ENCODE measurements around the gene IRF7.
"Not testable (repeated sequence)": the region's sequence is repeated elsewhere in the genome, so short reads cannot be mapped to it uniquely, and the experiment has no call there.

Gene IRF7

DNA sequence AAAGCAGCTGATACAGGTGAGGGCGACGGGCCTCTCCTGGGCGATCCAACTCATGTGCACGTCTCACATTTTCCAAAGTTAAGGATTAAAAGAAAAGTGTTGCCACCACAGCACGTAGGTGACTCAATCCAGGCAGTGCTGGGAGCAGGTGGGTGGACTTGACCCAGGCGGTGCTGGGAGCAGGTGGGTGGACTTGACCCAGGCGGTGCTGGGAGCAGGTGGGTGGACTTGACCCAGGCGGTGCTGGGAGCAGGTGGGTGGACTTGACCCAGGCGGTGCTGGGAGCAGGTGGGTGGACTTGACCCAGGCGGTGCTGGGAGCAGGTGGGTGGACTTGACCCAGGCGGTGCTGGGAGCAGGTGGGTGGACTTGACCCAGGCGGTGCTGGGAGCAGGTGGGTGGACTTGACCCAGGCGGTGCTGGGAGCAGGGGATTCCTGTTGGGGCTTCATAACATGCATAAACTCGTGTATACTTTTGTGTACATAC lies 32.0 kb upstream of the IRF7 start:
- H3K36me3 Mint-ChIP-seq (ENCODE audit: low read depth): peaks cover 18% of the 10 kb centered on the region
- H3K27me3 Mint-ChIP-seq; H3K4me3 Mint-ChIP-seq; H3K9me3 Mint-ChIP-seq; H3K4me1 Mint-ChIP-seq (ENCODE audit: low read depth); H3K27ac Mint-ChIP-seq: not testable (repeated sequence)

- Mint-ChIP-seq H3K9me3 (no peaks in the 10 kb centered on the region), H3K27ac (no peak overlapping the region), H3K4me1 (ENCODE audit: low read depth) (peaks cover 3% of the 10 kb centered on the region), H3K4me3 (no peak overlapping the region), H3K27me3 (no peaks in the 10 kb centered on the region), H3K36me3 (ENCODE audit: low read depth) (peaks cover 9% of the 10 kb centered on the region)
Observed at GRCh38 chr11:646214-646613, 30.5 kb upstream of the IRF7 start.

DNA sequence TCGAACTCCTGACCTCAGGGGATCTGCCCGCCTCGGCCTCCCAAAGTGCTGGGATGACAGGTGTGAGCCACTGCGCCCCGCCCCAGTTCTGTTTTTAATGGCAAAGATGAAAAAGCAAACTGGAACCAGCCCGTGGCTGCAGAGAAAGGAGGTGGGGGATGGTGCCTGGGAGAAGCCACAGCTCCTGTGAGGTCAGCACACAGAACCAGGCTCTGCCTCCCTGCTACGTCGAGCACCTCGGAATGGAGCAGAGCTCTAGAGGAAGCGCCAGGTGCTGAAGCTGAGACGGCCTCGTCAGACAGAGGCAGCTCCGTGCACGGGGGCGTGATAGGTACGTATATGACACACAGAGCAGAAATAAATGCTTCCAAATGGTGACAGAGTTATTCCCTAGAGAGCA lies 29.8 kb upstream of the IRF7 start:
- Mint-ChIP-seq H3K4me3 (no peak overlapping the region), H3K4me1 (ENCODE audit: low read depth) (peaks cover 3% of the 10 kb centered on the region), H3K9me3 (no peaks in the 10 kb centered on the region), H3K27ac (no peak overlapping the region), H3K27me3 (no peaks in the 10 kb centered on the region), H3K36me3 (ENCODE audit: low read depth) (peaks cover 8% of the 10 kb centered on the region)

GRCh38 chr11:643849-644738 lies 28.3 kb upstream of the IRF7 start:
- H3K27ac Mint-ChIP-seq: no peak overlapping the region
- no peaks in the 10 kb centered on the region for H3K9me3 Mint-ChIP-seq
- H3K27me3 Mint-ChIP-seq: peaks cover under 1% of the 10 kb centered on the region
- H3K36me3 Mint-ChIP-seq (ENCODE audit: low read depth): peaks cover 8% of the 10 kb centered on the region
- no peak overlapping the region for H3K4me3 Mint-ChIP-seq
- peaks cover 7% of the 10 kb centered on the region for H3K4me1 Mint-ChIP-seq (ENCODE audit: low read depth)

- no peaks in the 10 kb centered on the region for H3K9me3 Mint-ChIP-seq
- H3K4me1 Mint-ChIP-seq (ENCODE audit: low read depth): peaks cover 12% of the 10 kb centered on the region
- H3K27me3 Mint-ChIP-seq: peaks cover 7% of the 10 kb centered on the region
Observed at GRCh38 chr11:643366-643765, 27.6 kb upstream of the IRF7 start.

DNA sequence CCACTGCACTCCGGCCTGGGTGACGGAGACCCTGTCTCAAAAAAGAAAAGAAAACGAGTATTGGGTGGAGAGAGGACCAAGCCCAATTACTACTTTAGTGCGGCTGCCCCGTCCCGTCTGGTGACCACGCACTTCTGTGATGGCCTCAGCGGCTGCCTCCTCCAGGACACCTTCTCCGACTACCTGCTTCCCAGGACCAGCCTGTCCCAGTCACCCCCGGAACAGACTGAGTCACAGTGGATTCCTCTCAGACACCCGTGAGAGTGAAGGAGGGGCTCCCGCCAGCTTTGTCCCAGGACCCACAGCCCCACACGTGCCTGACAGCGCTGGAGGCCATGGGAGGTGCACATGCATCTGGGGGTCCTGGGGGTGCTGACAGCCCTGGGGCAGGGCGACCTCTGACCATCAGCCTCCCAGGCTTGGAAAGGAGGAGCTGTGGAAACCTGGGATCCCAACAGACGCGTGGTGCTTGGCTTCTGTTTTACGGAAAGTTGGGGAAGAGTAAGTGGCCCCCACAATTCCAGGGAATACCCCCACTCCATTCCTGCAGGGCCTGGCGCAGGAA lies 26.1 kb upstream of the IRF7 start:
- Mint-ChIP-seq H3K4me1 (ENCODE audit: low read depth) (peaks cover 20% of the 10 kb centered on the region), H3K27ac (no peak overlapping the region), H3K9me3 (no peaks in the 10 kb centered on the region), H3K36me3 (ENCODE audit: low read depth) (peaks cover 4% of the 10 kb centered on the region), H3K27me3 (peaks cover 18% of the 10 kb centered on the region), H3K4me3 (no peak overlapping the region)

More at GRCh38 chr11:643366-643765, 27.6 kb upstream of the IRF7 start:
- Mint-ChIP-seq H3K27ac (no peak overlapping the region), H3K36me3 (ENCODE audit: low read depth) (peaks cover 8% of the 10 kb centered on the region), H3K4me3 (no peak overlapping the region)

- H3K27me3 Mint-ChIP-seq: peaks cover 26% of the 10 kb centered on the region
- H3K4me3 Mint-ChIP-seq: no peak overlapping the region
- peak overlapping the region; percentile 16 for H3K27ac Mint-ChIP-seq
- H3K4me1 Mint-ChIP-seq (ENCODE audit: low read depth): peaks cover 21% of the 10 kb centered on the region
- H3K36me3 Mint-ChIP-seq (ENCODE audit: low read depth): peaks cover 4% of the 10 kb centered on the region
- H3K9me3 Mint-ChIP-seq: no peaks in the 10 kb centered on the region
Observed at GRCh38 chr11:640021-640706, 24.4 kb upstream of the IRF7 start.

DNA sequence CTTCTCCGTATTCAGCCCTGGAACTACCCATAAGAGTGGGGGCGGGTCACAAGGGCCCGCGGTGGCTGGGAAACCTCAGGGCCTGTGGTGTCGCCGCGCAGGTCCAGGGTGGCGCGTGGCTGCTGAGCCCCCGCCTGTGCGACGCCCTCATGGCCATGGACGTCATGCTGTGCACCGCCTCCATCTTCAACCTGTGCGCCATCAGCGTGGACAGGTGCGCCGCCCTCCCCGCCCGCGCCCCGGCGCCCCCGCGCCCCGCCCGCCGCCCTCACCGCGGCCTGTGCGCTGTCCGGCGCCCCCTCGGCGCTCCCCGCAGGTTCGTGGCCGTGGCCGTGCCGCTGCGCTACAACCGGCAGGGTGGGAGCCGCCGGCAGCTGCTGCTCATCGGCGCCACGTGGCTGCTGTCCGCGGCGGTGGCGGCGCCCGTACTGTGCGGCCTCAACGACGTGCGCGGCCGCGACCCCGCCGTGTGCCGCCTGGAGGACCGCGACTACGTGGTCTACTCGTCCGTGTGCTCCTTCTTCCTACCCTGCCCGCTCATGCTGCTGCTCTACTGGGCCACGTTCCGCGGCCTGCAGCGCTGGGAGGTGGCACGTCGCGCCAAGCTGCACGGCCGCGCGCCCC lies 23.7 kb upstream of the IRF7 start:
- H3K27ac Mint-ChIP-seq: no peak overlapping the region
- H3K4me3 Mint-ChIP-seq: no peak overlapping the region
- no peaks in the 10 kb centered on the region for H3K9me3 Mint-ChIP-seq
- H3K27me3 Mint-ChIP-seq: peaks cover 26% of the 10 kb centered on the region
- peaks cover 4% of the 10 kb centered on the region for H3K36me3 Mint-ChIP-seq (ENCODE audit: low read depth)
- H3K4me1 Mint-ChIP-seq (ENCODE audit: low read depth): peaks cover 21% of the 10 kb centered on the region

GRCh38 chr11:638631-639331 lies 23.0 kb upstream of the IRF7 start:
- Mint-ChIP-seq H3K27me3 (peaks cover 26% of the 10 kb centered on the region), H3K36me3 (ENCODE audit: low read depth) (peaks cover 4% of the 10 kb centered on the region), H3K27ac (no peak overlapping the region), H3K9me3 (no peaks in the 10 kb centered on the region), H3K4me3 (peak overlapping the region; percentile 23), H3K4me1 (ENCODE audit: low read depth) (peaks cover 21% of the 10 kb centered on the region)

DNA sequence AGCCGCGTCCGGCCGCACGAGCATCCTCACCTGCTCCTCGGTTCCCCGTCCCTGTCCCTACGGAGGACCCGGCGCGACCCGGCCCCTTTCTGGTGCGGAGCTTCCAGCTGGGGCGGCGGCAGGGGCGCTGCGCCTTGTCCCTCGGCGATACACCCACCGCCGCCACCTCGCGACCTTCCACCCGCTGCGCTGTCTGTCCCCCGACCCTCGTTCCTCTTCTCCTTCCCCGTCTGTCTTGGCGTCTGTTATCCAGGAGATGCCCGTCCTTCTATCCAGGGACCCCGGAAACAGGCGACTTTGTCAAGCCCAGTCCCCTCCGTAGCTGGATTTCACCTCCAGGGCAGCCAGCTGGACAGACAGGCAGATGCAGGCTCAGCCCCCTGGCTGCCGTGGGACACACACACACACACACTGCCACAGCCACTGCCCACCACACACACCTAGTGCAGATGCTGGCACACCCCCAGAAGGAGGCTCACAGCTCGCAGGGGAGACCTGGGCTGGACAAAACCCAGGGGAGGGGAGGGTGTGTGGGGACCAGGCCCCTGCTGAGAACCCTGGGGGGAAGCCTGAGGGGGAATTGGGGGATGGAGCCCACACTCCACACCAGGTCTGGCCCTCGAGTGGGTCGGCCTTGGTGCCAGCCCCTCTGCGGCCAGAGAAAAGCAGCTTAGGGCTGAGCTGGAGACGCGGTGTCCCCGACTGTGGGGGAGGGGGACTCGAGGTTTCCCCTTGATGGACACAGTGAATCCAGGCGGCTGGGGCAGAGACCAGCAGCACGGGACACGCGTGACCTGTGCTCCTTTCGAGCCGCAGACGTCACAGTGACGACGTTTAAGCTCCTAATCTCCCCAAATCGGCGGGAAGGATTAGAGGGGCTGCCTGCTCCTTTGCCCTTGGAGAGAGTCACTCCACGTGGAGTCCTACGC lies 22.1 kb upstream of the IRF7 start:
- Mint-ChIP-seq H3K27ac (no peak overlapping the region), H3K4me3 (peak overlapping the region; percentile 17), H3K4me1 (ENCODE audit: low read depth) (peaks cover 21% of the 10 kb centered on the region), H3K36me3 (ENCODE audit: low read depth) (peaks cover 4% of the 10 kb centered on the region), H3K27me3 (peaks cover 26% of the 10 kb centered on the region), H3K9me3 (no peaks in the 10 kb centered on the region)

DNA sequence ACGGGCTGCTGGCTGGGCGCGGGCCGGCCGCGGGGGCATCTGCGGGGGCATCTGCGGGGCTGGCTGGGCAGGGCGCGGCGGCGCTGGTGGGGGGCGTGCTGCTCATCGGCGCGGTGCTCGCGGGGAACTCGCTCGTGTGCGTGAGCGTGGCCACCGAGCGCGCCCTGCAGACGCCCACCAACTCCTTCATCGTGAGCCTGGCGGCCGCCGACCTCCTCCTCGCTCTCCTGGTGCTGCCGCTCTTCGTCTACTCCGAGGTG lies 21.5 kb upstream of the IRF7 start:
- Mint-ChIP-seq H3K27ac (no peak overlapping the region), H3K9me3 (no peaks in the 10 kb centered on the region), H3K4me3 (peak overlapping the region; percentile 17), H3K27me3 (peaks cover 26% of the 10 kb centered on the region), H3K36me3 (ENCODE audit: low read depth) (peaks cover 4% of the 10 kb centered on the region), H3K4me1 (ENCODE audit: low read depth) (peaks cover 21% of the 10 kb centered on the region)

DNA sequence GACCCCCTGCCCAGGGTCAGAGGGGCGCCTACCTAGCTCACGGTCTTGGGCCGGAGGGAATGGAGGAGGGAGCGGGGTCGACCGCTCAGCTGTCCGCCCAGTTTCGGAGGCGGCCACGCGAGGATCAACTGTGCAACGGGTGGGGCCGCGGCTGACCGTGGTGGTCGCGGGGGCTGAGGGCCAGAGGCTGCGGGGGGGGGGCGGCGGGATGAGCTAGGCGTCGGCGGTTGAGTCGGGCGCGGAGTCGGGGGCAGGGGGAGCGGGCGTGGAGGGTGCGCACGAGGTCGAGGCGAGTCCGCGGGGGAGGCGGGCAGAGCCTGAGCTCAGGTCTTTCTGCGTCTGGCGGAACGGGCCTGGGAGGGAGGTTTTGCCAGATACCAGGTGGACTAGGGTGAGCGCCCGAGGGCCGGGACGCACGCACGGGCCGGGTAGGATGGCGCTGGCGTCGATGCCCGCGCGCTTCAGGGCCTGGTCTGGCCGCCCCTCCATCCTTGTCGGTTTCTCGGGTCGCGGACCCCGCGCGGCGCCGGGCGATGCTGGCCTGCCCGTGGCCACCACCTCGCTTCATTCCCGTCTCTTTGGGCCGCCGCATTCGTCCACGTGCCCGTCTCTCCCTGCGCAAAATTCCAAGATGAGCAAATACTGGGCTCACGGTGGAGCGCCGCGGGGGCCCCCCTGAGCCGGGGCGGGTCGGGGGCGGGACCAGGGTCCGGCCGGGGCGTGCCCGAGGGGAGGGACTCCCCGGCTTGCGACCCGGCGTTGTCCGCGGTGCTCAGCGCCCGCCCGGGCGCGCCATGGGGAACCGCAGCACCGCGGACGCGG lies 21.0 kb upstream of the IRF7 start, which contains the start of gene DRD4:
TSS of gene DRD4 (plus strand) at position 759 of the 822 bp plus-strand sequence. CDS start at position 795, 36 bp downstream.
- Mint-ChIP-seq H3K27ac (no peak within 1 kb of the TSS), H3K36me3 (ENCODE audit: low read depth) (peaks cover 1% of the 10 kb centered on the region), H3K27me3 (peaks cover 26% of the 10 kb centered on the region), H3K4me1 (ENCODE audit: low read depth) (peaks cover 21% of the 10 kb centered on the region), H3K9me3 (no peaks in the 10 kb centered on the region), H3K4me3 (peak within 1 kb of the TSS; percentile 17)

GRCh38 chr11:635945-636510 lies 20.3 kb upstream of the IRF7 start:
- H3K4me1 Mint-ChIP-seq (ENCODE audit: low read depth): peaks cover 21% of the 10 kb centered on the region
- H3K4me3 Mint-ChIP-seq: no peak overlapping the region
- H3K36me3 Mint-ChIP-seq (ENCODE audit: low read depth): no peaks in the 10 kb centered on the region
- H3K27me3 Mint-ChIP-seq: peaks cover 26% of the 10 kb centered on the region
- H3K27ac Mint-ChIP-seq: no peak overlapping the region
- no peaks in the 10 kb centered on the region for H3K9me3 Mint-ChIP-seq
